HUDEP-2 (cell line): ENCODE measurements around the gene ZNF319.

Experiments used
- DNase-seq, 76 experiments: peaks; one replicate each; lab custom pipeline; 2025; ENCODE audit not compliant: unreplicated experiment in 76 of 76; lab: John Stamatoyannopoulos, UW

The ZNF319 gene

DNA sequence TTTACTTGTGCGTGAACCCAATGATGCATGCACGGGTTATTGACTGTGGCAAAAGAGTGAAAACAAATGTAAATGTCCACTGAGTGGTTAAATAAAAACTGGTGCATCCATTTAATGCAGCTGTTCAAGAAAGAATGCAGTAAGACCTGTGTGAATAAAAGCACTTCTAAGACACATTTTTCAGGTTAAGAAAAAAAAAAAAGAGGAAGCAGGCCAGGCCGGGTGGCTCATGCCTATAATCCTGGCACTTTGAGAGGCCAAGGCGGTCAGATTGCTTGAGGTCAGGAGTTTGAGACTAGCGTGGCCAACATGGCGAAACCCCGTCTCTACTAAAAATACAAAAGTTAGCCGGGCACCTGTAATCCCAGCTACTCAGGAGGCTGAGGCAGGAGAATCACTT lies 41.4 kb downstream of the ZNF319 start:
- DNase-seq = no peak

DNA sequence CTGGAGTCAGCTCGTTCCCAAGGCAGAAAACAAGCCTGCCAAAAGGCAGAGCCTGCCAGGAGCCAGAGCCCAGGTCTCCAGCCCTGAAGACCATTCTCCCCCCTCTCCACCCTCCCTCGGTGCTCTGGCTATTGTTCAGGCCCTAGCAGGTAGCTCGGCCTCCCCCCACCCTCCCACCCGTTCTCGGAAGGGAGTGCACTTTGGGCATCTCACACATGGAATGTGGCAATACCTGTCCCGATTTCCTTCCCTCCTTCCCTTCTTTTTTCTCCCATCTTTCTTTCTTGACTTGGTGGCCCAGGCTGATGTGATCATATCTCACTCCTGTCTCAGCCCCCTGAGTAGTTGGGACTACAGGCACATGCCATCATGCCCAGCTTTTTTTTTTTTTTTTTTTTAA lies 41.9 kb downstream of the ZNF319 start:
- no peak for DNase-seq

DNA sequence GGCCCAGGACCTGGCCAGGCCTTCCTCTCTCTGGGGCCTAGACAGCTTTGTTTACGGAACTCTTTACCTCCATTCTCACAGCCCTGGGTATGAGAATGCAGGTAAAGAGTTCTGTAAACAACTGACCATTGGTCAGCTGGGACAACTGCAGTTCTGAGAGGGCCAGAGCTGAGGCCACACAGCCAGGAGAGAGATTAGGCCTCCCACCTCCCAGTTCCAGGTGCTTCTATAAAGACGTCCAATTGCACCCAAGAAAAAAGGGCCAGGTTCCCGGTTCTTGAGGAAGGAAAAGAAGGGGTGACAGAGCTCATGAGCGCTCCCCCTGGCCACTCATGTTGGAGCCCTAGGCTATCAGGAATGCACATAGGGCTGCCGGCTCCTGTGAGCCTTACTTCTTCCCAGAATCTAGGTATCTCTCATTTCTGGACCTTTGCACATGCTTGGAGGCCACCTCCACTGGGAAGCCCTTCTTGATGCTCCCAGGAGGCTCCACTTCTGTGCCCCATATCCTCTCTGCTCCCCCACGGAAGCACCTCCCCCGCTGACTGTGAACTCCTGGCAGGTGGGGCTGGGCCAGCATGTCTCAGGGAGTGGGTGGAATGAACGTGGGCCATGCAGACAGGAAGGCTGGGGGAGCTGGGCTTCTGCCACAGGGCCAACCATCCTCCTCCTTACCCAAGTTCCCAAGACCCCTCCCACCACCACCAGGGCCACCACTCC lies 42.6 kb downstream of the ZNF319 start:
- peak in 4 of 76 experiments; percentile 4 to 15 (median 13) for DNase-seq

DNA sequence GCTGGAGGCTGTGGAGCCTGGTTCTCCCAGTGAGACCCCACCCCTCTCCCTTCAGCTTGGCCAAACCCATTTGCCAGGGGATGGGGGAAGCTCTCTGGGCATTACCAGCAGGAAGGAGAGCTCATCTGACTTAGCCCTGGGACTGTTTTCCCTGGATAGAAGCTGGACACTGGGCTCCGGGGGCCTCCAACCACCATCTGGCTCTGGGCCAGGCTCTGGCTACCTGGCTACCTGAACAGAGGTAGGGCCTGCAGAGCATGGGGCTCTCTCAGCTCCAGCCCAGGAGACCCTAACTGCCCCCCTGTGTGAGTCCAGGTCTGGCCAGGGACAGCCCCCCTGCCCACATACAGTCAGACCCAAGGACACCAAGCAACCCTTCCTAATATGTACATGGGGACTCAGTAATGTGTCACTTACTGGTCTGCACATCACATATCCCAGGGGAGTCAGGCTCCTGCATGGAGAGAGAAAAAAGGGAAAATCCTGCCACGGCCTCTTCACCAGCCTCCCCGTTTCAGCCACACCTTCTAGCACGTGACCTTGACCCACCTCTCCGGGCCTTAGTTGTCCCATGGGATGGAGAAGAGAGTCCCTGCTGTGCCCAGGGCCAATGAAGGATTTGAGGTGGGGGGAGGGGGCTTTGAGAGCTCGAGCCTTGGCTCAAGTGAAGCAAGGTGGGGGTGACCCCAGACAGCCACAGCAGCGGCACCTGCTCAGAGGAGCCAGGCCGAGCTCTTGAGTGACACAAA lies 43.4 kb downstream of the ZNF319 start:
- DNase-seq = no peak

DNA sequence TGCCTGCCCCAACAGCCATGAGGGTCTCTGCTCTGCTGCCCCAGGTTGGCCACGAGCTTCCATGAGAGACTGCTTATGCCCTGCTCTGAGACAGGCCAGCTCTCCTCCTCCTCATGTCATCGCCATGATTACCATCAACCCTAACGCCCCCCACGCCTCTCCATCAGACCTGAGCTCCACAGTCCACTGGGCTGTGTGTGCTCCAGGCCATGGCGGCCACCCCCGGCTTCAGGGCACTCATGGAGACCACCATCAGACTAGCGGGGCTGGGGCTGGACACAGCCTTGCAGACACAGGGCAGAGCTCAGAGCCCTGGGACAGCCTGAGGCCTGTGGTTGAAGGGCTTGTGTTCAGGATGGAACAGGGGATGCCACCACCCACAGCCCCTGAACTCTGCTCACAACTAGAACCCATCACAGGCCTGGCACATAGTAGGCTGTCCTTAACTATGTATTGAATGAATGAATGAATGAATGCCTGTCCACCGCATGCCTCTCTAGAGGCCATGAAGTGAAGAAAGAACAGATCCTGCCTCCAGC lies 44.1 kb downstream of the ZNF319 start:
- DNase-seq = no peak

DNA sequence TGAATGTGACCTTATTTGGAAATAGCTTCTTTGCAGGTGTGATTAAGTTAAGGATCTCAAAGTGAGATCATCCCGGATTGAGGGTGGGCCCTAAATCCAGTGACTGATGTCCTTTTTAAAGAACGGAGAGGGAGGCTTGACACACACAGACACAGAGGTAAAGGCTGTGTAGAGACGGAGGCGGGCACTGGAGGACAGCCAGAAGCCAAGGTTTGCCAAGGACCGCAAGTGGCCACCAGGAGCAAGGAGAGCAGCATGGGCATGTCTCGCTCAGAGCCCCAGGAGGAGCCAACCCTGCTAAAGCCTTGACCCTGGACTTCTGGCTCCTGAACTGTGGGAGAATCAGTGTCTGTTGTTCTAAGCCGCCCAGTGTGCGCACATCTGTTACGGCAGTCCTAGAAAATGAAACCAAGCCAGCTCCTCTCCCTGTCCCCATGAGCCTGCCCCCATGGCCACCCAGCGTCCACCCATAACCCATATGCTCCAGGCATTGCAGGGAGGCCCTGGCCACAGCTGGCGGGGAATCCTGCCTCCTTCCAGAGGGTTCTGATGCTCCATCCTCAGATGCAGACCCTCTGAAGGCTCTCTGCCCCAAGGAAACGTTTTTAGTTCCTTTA lies 44.8 kb downstream of the ZNF319 start:
- peak in 1 of 76 experiments; percentile 7 for DNase-seq

DNA sequence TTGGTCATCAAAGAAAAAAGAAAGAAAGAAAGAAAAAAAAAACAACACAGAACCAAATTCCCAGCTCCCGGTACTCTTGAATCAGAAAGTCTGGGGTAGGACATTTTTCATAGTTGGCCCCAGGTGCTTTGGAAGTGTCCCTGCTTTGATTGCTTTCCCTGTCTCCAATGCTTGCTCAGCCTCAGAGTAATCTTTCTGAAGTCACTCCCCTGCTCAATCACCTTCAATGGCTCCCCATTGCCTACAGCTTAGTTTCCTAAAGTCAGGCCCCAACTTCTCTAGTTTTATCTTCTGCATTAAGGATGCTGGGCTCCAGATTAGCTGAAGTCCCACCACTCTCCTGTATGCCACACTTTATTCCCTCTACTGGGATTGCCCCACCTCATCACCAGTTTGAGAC lies 46.6 kb downstream of the ZNF319 start:
- DNase-seq = no peak

DNA sequence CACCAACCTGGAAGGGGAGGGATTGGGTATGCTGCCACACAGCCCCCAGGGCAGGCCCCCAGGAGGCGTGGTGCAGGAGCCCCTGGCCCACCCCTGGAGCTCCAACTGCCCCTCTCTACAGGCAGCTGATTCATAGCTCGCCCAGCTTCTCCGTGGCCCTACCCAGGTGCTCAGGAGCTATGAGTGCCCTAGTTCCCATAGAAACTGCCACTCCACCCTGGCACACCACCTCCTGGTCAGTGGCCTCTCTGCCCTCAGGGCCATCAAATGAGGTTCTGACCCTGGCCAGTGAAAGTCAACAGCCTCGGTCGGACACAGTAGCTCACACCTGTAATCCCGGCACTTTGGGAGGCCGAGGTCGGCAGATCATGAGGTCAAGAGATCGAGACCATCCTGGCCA lies 47.6 kb downstream of the ZNF319 start:
- no peak for DNase-seq

DNA sequence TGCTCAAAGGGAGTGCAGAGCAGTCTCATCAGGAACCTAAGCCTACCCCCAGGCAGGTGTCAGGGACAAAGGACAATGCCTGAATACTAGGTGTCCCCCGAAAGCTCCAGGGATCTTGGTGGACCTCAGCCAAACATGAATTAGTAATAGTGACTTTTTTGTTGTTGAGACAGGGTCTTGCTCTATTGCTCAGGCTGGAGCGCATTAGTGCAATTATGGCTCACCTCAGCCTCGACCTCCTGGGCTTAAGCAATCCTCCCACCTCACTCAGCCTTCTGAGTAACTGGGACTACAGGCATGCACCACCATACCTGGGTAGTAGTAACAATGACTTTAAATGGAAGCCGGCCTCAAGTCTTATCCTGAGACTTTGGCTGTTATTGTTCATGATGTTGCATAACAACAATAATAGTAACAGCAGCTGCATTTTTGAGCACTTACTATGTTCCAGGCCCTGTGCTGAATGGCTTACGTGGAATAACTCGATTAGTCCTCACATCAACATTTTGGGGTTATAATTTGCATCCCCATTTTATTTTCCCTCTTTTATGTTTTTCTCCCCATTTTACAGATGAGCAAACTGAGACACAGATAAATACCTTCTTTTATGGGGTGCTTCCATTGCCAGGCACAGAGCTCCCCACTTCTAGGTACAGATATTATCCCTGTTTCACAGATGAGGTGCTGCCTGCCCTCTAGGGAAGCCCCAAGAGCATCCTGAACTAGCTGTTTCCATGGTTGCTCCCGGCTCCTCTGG lies 49.1 kb downstream of the ZNF319 start:
- no peak for DNase-seq

DNA sequence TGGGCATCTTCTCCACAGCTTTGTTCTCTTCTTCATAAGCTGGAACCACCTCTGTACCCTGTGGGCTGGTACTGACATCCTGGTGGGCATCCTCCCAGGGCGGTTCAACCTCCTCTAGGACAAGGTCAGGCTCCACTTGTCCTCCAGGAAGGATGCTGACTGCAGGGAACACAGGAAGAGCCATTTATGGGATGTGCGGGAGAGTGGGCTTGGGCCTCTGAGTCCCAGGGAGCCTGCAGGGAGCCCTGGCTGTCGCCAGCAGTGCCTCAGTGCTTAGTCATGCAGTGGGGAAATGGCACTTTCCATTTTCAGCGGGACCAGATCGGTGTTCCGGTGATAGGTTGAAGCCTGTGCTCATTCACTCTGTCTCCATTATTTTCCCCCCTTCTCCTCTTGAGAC lies 50.1 kb downstream of the ZNF319 start:
- no peak for DNase-seq

DNA sequence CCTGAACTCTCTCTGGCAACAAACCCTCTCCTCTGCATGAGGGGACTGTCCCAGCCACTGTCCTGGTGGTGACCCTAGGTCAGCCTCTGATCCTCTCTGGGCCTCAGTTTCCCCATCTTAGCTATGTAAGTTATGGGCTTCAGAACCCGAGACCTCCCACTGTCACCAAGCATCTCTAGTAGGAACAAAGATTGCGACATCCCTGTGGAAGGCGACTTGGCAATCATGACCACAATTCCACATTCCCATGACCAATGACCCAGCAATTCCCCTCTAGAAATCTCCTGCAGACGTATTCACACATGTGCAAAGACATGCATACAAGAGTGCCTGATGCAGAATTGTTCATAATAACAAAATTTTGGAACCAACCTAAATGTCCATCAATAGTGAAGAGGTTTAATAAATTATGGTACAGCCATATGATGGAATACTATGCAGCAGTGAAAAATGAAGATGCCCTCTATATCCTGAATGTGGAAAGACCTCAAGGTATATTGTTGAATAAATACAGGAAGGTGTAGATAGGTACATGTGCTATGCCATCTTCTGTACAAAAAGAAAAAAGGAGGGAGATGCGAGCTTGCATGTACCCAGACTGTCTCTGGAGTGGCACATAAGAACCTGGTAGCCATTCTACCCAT lies 50.8 kb downstream of the ZNF319 start:
- DNase-seq = no peak

DNA sequence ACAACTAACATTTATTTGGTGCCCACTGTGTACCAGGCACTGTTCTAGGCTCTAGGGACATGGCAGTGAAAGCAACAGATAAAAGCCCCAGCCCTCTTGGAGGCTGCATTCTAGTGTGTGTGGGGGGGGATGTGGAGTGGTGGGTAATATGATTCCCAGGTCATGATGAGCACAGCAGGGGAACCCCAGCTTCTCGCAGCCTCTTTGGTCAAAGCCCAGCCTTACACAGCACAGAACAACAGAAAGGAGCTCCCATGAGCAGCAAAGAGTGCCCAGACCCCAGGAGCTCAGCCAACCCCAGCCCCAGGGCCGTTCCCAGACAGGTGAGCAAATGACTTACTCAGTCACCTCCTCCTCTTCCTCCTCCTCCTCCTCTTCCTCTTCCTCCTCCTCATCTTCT lies 51.5 kb downstream of the ZNF319 start:
- no peak for DNase-seq

DNA sequence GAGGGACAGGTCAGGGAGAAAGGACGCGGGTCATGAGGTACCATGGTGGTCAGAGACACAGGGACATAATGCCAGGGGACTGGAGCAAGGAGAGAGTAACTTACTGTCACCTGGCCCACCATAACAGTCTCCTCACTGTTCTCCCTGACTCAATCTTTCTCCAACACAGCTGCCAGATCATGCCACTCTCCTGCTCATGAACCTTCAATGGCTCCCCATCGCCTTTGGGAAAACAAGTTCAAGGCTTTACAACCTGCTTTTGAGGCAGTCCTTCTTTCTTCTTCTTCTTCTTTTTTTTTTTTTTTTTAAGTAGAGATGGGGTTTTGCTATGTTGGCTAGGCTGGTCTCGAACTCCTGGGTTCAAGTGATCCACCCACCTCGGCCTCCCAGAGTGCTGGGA lies 52.4 kb downstream of the ZNF319 start:
- DNase-seq = no peak

DNA sequence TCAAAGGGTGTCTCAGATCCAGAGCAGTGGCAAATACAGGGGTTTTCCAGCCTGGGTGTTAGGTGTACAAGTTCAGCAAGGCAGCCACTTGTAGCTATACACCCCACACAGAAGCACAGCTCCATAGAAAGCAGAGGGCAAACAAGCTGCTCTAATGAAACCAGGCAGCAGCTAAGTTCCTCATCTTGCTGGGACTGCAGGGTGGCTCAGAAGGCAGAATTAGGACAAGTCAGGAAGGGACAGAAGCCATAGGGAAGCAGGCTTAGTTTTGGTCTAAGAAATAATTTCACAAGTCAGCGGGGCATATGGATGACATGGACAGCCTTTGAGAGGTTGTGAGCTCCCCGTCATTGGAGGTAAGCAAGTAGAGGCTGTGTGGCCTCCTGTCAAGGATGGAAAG lies 53.2 kb downstream of the ZNF319 start:
- DNase-seq = no peak

DNA sequence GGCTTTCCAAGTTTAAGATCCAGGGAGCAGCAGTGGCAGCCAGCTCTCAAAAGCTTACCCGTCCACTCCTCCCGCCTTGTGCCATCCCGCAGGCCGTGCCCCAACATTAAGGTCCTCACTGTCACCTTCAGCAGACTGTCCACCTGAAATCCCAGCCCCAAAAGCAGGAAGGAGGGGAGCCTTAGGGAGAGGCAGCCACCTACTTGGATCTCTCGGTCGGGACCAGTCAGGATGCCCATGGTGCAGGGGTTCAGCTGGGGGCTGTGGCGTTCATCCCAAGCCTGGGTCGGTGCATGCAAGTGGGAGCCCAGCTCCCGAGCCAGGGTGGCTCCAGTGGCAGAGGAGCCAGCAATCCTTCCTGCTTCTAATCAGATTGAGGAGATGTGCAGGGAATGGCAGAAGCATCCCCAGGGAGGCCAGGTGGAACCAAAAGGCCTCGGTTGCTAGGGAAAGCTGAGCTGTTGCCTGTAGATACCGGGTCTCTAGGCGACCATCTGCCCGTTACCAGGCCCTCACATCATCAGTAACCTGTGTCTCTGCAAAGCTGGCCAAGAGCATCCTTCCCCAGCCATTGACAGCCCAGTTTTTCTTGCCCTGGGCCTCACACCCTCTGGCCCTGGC lies 54.2 kb downstream of the ZNF319 start:
- no peak for DNase-seq

DNA sequence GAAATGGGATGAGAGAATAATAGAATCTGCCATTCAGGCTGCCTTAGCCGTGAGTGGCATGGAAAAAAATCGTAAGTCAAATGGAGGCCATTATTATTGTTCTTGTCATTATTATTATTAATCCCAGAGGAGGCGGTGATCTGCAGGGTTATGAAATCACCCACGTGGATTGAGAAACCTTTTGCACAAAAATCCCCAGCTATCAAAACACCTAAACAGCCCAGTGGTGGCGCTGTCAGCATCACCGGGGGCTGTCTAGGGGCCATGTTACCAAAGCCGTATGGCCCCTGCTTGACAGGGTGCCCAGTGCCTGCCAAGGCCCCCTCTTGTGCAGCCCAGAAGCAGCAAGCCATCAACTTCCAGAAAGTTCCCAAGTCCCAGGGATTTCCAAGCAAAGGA lies 54.7 kb downstream of the ZNF319 start:
- no peak for DNase-seq

DNA sequence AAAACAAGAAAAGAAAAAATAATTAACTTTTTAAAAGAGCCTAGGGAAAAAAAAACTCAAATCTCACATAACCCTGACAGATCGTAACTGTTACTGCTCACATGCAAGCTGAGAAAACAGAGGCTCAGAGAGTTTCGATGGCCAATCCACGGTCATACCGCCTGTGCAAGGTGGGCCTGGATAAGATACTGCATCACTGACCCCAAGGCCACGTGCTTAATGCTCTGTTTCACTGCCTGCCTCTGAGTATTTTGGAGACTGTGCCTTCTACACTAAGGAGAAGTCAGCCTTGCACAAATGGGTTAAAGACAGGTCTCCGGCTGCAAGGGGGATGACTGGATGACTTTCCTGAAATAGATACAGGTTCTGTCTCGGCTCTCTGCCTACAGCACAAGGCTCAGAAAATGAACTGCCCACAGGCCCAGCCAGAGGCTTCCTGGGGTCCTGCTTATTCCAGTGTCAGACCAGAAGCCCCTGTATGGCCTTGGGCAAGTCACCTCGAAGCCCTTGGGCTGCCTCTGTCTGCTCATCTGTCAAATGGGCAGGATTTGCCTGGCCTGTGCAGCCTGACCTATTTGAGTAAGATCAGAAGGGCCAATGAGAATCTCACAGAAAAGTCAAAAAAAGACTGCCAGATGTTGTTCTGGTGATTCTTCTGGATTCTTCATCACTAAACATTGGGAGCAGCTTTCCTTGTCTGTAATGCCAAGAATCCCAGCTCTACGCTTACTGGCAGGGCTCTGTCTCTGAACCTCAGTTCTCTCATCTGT lies 55.3 kb downstream of the ZNF319 start:
- no peak for DNase-seq
